Neuronal stem cell (in vitro differentiated cells): ENCODE data around the gene PHC1.

Source experiments
- DNase-seq: peaks from one replicate; pipeline ENCODE4 v3.0.0-alpha.2; 2013; ENCODE audit warnings: low spot score
- H2AFZ ChIP-seq: one replicate; pipeline ENCODE4 v1.6.1; 2013; ENCODE audit warnings: mild to moderate bottlenecking, low read length, inconsistent platforms
- H2AK5ac ChIP-seq: 2 replicates; pipeline ENCODE4 v1.6.1; 2013; ENCODE audit warnings: low read depth, mild to moderate bottlenecking, inconsistent platforms, low read length, moderate library complexity, mixed read lengths
- H2BK120ac ChIP-seq: 2 replicates; pipeline ENCODE4 v1.6.1; 2013; ENCODE audit warnings: low read depth, mild to moderate bottlenecking, inconsistent platforms, low read length, moderate library complexity, mixed read lengths
- H2BK12ac ChIP-seq: one replicate; pipeline ENCODE4 v1.6.1; 2013; ENCODE audit warnings: low read length, inconsistent platforms
- H2BK15ac ChIP-seq: 2 replicates; pipeline ENCODE4 v1.6.1; 2013; ENCODE audit warnings: mild to moderate bottlenecking, low read length, inconsistent platforms, mixed read lengths
- H2BK5ac ChIP-seq: one replicate; pipeline ENCODE4 v1.6.1; 2013; ENCODE audit warnings: inconsistent platforms, mild to moderate bottlenecking, low read length, moderate library complexity
- H3K14ac ChIP-seq: one replicate; pipeline ENCODE4 v1.6.1; 2013; ENCODE audit warnings: low read length, inconsistent platforms
- H3K18ac ChIP-seq: 2 replicates; pipeline ENCODE4 v1.6.1; 2013; ENCODE audit warnings: low read length, inconsistent platforms
- H3K23ac ChIP-seq: 2 replicates; pipeline ENCODE4 v1.6.1; 2013; ENCODE audit warnings: low read depth, mild to moderate bottlenecking, mixed read lengths, low read length, inconsistent platforms; ENCODE audit not compliant: poor library complexity
- H3K27ac ChIP-seq: replicated peaks from 3 replicates; pipeline ENCODE4 v1.5.1; 2013; ENCODE audit warnings: low read length, inconsistent platforms
- H3K27me3 ChIP-seq, 3 experiments: 2 replicates each; pipeline ENCODE4 v1.6.1; 2013; ENCODE audit warnings: low read length in 3 of 3, mild to moderate bottlenecking in 2 of 3, inconsistent platforms in 1 of 3, low read depth in 1 of 3, mixed read lengths in 1 of 3, moderate library complexity in 1 of 3; ENCODE audit not compliant: control insufficient read depth in 3 of 3, insufficient read depth in 3 of 3
- H3K36me3 ChIP-seq, 2 donors: replicated peaks in 1 of 2; 2 replicates each; pipeline ENCODE4 v1.6.1; 2013; ENCODE audit warnings: low read length in 2 of 2; ENCODE audit not compliant: control insufficient read depth in 2 of 2, insufficient read depth in 2 of 2
- H3K4ac ChIP-seq: 2 replicates; pipeline ENCODE4 v1.6.1; 2013; ENCODE audit warnings: inconsistent platforms, mild to moderate bottlenecking, low read length, moderate library complexity
- H3K4me1 ChIP-seq, 2 donors: 1 replicate in 1 of 2; 2 replicates in 1 of 2; pipeline ENCODE4 v1.6.1; 2013; ENCODE audit warnings: low read length in 2 of 2, low read depth in 1 of 2; ENCODE audit not compliant: control insufficient read depth in 2 of 2, insufficient read depth in 1 of 2
- H3K4me2 ChIP-seq: one replicate; pipeline ENCODE4 v1.6.1; 2013; ENCODE audit warnings: mild to moderate bottlenecking, low read length, inconsistent platforms; ENCODE audit not compliant: insufficient read depth, poor library complexity, severe bottlenecking
- H3K4me3 ChIP-seq, 2 donors: 2 replicates each; pipeline ENCODE4 v1.5.1; 2013; ENCODE audit warnings: low read length in 2 of 2, mild to moderate bottlenecking in 2 of 2, inconsistent platforms in 1 of 2, moderate library complexity in 1 of 2
- H3K79me1 ChIP-seq: one replicate; pipeline ENCODE4 v1.6.1; 2013; ENCODE audit warnings: low read depth, mild to moderate bottlenecking, inconsistent platforms, low read length, moderate library complexity
- H3K9ac ChIP-seq: one replicate; pipeline ENCODE4 v1.6.1; 2013; ENCODE audit warnings: mild to moderate bottlenecking, low read depth, low read length, inconsistent platforms; ENCODE audit not compliant: poor library complexity
- H3K9me3 ChIP-seq, 2 donors: replicated peaks in 1 of 2; 2 replicates each; pipeline versions ENCODE3 to v1.6.1; 2013; ENCODE audit warnings: low read length in 2 of 2, mild to moderate bottlenecking in 2 of 2, inconsistent platforms in 1 of 2, low read depth in 1 of 2, mixed read lengths in 1 of 2, moderate library complexity in 1 of 2; ENCODE audit not compliant: control insufficient read depth in 2 of 2, insufficient read depth in 1 of 2
- H4K8ac ChIP-seq: one replicate; pipeline ENCODE4 v1.6.1; 2013; ENCODE audit warnings: low read depth, mild to moderate bottlenecking, inconsistent platforms, low read length, moderate library complexity
- H4K91ac ChIP-seq: one replicate; pipeline ENCODE4 v1.6.1; 2013; ENCODE audit warnings: low read length, low read depth, mild to moderate bottlenecking, inconsistent platforms; ENCODE audit not compliant: poor library complexity
- WGBS, 2 donors: extraction: QIAGEN DNeasy Blood & Tissue Kit; methylation state at CpG; one replicate each; pipeline ENCODE4 v1.1.7; 2013; ENCODE audit warnings: missing lambda C conversion rate in 2 of 2, mixed read lengths in 1 of 2; ENCODE audit not compliant: insufficient read length in 2 of 2, insufficient replicate concordance in 1 of 2; ENCODE audit errors: extremely low coverage in 2 of 2; 5-methylcytosine and 5-hydroxymethylcytosine counted together

The PHC1 gene

DNA sequence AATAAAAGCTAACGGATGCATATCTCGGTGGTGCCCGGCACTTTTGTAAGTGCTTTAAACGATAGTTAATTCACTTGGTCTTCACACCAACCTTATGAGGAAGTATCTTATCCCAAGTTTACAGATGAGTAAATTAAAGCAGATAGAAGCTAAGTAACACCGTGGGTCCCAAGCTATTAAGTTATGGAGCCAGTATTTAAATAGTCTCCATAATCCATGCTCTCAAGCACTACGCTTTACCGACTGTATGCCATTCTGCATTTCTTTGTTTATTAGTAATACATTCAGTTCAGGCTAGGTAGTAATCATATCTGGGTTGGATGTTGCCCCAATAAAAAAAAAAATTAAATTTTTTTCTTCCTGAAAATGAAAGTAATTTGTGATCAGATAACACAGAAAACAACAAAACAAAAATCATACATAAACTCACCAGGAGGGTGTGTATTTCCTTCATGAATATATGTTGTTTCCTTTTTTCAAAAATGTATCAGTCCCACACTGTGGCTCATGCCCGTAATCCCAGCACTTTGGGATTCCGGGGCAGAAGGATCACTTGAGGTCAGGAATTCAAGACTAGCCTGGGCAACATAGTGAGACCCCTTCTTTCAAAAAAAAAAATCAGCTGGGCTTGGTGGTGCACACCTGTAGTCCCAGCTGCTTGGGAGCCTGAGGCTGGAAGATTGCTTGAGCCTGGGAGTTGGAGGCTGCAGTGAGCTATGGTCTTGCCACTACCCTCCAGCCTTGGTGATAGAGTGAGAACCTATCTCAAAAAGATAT, 36.6 kb downstream of the PHC1 start:
- H4K91ac ChIP-seq: no peak overlapping the region
- no peak overlapping the region for H3K9ac ChIP-seq
- H3K36me3 ChIP-seq: peaks cover 2 to 17% of the 10 kb centered on the region in 2 donors
- no peak overlapping the region for H2AK5ac ChIP-seq
- H2AFZ ChIP-seq: peak overlapping the region; percentile 87
- H3K4me2 ChIP-seq: peak overlapping the region; percentile 53
- H3K4me3 ChIP-seq: peak overlapping the region in 1 of 2 donors; percentile 66
- no peaks in the 10 kb centered on the region for H3K79me1 ChIP-seq
- H2BK12ac ChIP-seq: no peak overlapping the region
- no peak overlapping the region for H2BK120ac ChIP-seq
- H3K4me1 ChIP-seq: peaks cover 0 to 12% of the 10 kb centered on the region in 2 donors
- no peak overlapping the region for H3K4ac ChIP-seq
- no peak overlapping the region for H2BK5ac ChIP-seq
- H4K8ac ChIP-seq: no peak overlapping the region
- no peak for DNase-seq
- H3K9me3 ChIP-seq: peaks cover 5 to 8% of the 10 kb centered on the region in 2 donors
- H3K27me3 ChIP-seq: no peaks in the 10 kb centered on the region
- H3K27ac ChIP-seq: no peak overlapping the region
- no peak overlapping the region for H3K23ac ChIP-seq
- H2BK15ac ChIP-seq: no peak overlapping the region
- no CpG with 5 or more reads among the region's 9 CpGs for WGBS, 2 donors
- no peak overlapping the region for H3K18ac ChIP-seq
- no peak overlapping the region for H3K14ac ChIP-seq

DNA sequence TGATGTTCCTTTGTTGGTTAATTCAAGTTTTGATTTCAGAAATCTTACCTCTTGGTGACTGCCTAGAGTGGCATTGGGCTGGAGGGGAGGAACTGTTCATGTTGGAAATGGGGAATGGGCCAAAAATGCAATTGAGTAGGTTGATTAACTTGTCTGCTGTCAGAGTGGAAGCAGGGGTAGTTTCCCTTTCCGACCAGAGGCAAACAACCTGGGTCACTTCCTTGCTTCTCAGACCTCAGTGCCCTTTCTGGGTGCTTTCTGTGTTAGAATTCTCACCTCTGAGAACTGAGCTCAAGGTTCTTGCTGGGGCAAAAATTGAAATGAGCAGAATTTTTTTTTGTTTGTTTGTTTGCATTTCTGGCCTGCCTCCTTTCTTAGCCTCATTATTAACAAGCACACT, 37.4 kb downstream of the PHC1 start:
- Histone ChIP-seq H3K23ac (no peak overlapping the region), H3K4me2 (no peak overlapping the region), H2BK5ac (no peak overlapping the region), H3K27me3 (no peaks in the 10 kb centered on the region), H2BK120ac (no peak overlapping the region), H3K79me1 (peaks cover under 1% of the 10 kb centered on the region), H3K4me1 (peaks cover 0 to 12% of the 10 kb centered on the region in 2 donors), H3K9me3 (peaks cover 6 to 15% of the 10 kb centered on the region in 2 donors), H4K8ac (no peak overlapping the region), H3K4ac (no peak overlapping the region), H4K91ac (no peak overlapping the region), H2AK5ac (no peak overlapping the region), H2BK15ac (no peak overlapping the region), H3K4me3 (peak overlapping the region in 1 of 2 donors; percentile 31), H2AFZ (no peak overlapping the region), H3K9ac (no peak overlapping the region), H3K14ac (no peak overlapping the region), H2BK12ac (no peak overlapping the region), H3K27ac (no peak overlapping the region), H3K18ac (no peak overlapping the region), H3K36me3 (peaks cover 2 to 9% of the 10 kb centered on the region in 2 donors)
- no peak for DNase-seq
- WGBS, 2 donors: no CpG with 5 or more reads among the region's 1 CpG

DNA sequence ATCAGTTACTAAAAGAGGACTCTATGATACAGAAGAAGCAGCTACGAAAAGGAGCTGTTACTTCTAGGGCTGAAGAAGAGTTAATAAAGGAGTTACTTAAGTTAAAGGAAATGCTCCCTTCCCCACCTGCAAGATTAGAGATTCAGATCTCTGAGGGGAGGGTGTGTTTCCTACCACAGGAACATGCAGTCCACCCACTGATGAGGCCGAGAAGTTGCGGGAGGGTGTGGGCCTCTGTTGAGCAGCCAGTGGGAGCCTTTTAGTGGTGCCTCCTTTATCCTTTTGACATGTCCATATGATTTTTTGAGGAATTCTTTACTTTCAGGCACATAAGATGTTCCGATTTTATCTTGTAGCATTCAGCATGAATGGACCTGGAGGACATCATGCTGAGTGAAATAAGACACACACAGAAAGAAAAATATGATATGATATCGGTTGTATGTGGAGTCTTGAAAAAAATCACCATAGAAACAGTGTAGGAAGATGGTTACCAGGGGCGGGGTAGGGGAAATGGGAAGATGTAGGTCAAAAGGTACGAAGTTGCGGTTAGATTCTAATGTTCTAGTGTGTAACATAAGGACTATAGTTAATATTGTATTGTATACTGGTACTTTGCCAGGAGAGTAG, 39.6 kb downstream of the PHC1 start:
- H3K36me3 ChIP-seq: peaks cover 0 to 2% of the 10 kb centered on the region in 2 donors
- H3K79me1 ChIP-seq: peaks cover 2% of the 10 kb centered on the region
- no peaks in the 10 kb centered on the region for H3K27me3 ChIP-seq
- WGBS, 2 donors: no CpG with 5 or more reads among the region's 8 CpGs
- H3K27ac ChIP-seq: no peak overlapping the region
- no peak overlapping the region for H3K9ac ChIP-seq
- no peak overlapping the region for H2BK12ac ChIP-seq
- H2BK120ac ChIP-seq: no peak overlapping the region
- no peak overlapping the region for H2BK15ac ChIP-seq
- H3K9me3 ChIP-seq: peaks cover 6 to 15% of the 10 kb centered on the region in 2 donors
- H3K4me2 ChIP-seq: no peak overlapping the region
- no peak overlapping the region for H2AFZ ChIP-seq
- H3K4me1 ChIP-seq: no peaks in the 10 kb centered on the region
- H3K18ac ChIP-seq: no peak overlapping the region
- no peak overlapping the region for H3K14ac ChIP-seq
- DNase-seq: no peak
- no peak overlapping the region for H4K91ac ChIP-seq
- H3K4ac ChIP-seq: no peak overlapping the region
- H3K23ac ChIP-seq: no peak overlapping the region
- no peak overlapping the region for H3K4me3 ChIP-seq
- no peak overlapping the region for H2AK5ac ChIP-seq
- H2BK5ac ChIP-seq: no peak overlapping the region
- H4K8ac ChIP-seq: no peak overlapping the region

DNA sequence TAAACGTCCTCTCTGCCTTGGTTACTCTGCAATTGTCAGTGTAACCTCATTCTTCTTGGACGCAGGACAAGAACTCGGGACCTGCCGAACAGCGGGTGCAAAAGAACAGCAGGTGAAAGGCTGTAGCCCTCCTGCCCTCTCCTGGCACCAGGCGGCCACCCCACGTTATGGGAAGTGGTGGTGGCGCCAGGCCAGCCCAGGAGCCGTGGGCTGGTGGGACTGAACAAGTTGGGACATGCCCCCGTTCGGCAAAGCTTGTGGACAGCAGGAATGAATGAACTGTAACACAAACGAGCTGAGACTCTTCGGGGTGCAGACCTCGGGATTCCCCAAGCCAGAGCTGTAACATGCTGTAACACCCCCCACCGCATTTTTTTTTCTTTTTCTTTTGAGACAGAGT, 41.8 kb downstream of the PHC1 start:
- no peak overlapping the region for H3K18ac ChIP-seq
- peaks cover 2% of the 10 kb centered on the region for H3K79me1 ChIP-seq
- no peak overlapping the region for H4K8ac ChIP-seq
- H3K27me3 ChIP-seq: no peaks in the 10 kb centered on the region
- peak overlapping the region; percentile 37 for H2AK5ac ChIP-seq
- H3K14ac ChIP-seq: peak overlapping the region; percentile 71
- H3K4ac ChIP-seq: no peak overlapping the region
- no peak overlapping the region for H2BK15ac ChIP-seq
- H3K4me1 ChIP-seq: no peaks in the 10 kb centered on the region
- WGBS, 2 donors: no CpG with 5 or more reads among the region's 15 CpGs
- peaks cover 0 to 2% of the 10 kb centered on the region in 2 donors for H3K36me3 ChIP-seq
- DNase-seq: no peak
- H2AFZ ChIP-seq: no peak overlapping the region
- H3K9ac ChIP-seq: no peak overlapping the region
- H2BK5ac ChIP-seq: no peak overlapping the region
- no peak overlapping the region for H3K4me2 ChIP-seq
- no peak overlapping the region for H2BK120ac ChIP-seq
- H3K4me3 ChIP-seq: no peak overlapping the region
- H3K9me3 ChIP-seq: peaks cover 6 to 15% of the 10 kb centered on the region in 2 donors
- H3K23ac ChIP-seq: no peak overlapping the region
- no peak overlapping the region for H3K27ac ChIP-seq
- H4K91ac ChIP-seq: no peak overlapping the region
- peak overlapping the region; percentile 41 for H2BK12ac ChIP-seq
